ENCODE results near the gene GNAL.

Gene GNAL

DNA sequence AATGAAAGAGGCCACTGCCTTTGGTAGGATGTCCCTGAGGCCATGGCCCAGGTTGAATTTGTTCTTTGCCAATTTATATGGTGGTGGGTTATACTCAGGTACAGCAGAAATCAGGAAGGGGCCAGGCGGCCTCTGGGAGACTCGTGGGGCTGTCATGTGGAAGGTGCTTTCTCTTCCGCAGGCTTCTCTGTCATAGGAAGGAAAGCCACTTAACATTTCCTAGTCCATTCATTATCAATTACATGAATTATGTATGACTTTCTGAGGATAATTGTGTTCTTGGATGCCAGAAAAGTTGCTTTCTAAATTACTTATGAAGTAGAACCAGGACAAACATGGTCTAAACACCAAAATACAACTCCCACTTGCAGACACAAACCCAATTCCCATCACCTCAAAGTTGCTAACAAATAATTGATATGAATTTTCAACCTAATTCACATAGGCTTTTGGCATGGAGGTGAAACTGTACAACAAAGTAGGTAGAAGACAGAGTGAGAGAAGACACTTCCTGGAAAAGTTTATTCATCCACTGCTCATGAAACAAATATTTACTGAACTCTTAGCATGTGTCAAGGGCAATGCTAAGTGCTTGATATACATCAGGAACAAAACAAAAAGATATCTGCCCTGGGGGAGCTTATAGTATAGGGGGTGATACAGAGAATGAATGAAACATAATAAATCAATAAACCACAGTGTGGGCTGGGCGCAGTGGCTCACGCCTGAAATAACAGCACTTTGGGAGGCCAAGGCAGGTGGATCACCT lies 111.7 kb downstream of the GNAL start:
- no peak for TF ChIP-seq TAF1 (IDR thresholded peaks at IDR 0.05; ENCODE audit: borderline replicate concordance, insufficient read depth, low read length)
- TF ChIP-seq, protein P1, sequence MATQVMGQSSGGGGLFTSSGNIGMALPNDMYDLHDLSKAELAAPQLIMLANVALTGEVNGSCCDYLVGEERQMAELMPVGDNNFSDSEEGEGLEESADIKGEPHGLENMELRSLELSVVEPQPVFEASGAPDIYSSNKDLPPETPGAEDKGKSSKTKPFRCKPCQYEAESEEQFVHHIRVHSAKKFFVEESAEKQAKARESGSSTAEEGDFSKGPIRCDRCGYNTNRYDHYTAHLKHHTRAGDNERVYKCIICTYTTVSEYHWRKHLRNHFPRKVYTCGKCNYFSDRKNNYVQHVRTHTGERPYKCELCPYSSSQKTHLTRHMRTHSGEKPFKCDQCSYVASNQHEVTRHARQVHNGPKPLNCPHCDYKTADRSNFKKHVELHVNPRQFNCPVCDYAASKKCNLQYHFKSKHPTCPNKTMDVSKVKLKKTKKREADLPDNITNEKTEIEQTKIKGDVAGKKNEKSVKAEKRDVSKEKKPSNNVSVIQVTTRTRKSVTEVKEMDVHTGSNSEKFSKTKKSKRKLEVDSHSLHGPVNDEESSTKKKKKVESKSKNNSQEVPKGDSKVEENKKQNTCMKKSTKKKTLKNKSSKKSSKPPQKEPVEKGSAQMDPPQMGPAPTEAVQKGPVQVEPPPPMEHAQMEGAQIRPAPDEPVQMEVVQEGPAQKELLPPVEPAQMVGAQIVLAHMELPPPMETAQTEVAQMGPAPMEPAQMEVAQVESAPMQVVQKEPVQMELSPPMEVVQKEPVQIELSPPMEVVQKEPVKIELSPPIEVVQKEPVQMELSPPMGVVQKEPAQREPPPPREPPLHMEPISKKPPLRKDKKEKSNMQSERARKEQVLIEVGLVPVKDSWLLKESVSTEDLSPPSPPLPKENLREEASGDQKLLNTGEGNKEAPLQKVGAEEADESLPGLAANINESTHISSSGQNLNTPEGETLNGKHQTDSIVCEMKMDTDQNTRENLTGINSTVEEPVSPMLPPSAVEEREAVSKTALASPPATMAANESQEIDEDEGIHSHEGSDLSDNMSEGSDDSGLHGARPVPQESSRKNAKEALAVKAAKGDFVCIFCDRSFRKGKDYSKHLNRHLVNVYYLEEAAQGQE (IDR thresholded peaks at IDR 0.05; ENCODE audit: insufficient read depth in 1 of 2, low read depth in 2 of 2, low read length in 2 of 2), result no peak
- no peak for TF ChIP-seq POLR2AphosphoS5 (IDR thresholded peaks at IDR 0.05; ENCODE audit: low read depth, low read length)
- no peak for TF ChIP-seq FOXP2 (optimal IDR thresholded peaks at IDR 0.05; ENCODE audit: borderline replicate concordance, extremely low read depth, extremely low read length, insufficient read depth)
- no peak for TF ChIP-seq SIN3A (IDR thresholded peaks at IDR 0.05; ENCODE audit: borderline replicate concordance, insufficient read depth, low read length)

DNA sequence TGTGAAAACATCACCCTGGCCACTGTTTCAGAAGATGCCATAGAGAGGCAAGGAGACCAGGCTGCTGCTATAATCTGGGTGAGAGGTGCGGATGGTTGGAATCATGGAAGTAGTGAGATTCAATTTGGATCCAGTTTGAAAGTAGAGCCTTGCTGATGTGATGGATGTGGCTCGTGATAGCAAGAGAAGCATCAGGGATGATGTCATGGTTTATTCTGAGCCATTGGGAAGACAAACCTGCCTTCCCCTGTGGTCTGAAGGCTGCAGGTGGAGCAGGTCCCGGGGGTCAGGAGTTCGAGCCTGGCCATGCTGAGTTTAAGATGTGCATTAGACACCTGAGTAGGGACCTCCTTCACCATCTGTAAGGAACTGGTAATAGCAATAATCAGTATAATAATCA lies 112.5 kb downstream of the GNAL start:
- no peak for TF ChIP-seq SIN3A (IDR thresholded peaks at IDR 0.05; ENCODE audit: borderline replicate concordance, insufficient read depth, low read length)
- no peak for TF ChIP-seq TAF1 (IDR thresholded peaks at IDR 0.05; ENCODE audit: borderline replicate concordance, insufficient read depth, low read length)
- TF ChIP-seq POLR2AphosphoS5 (IDR thresholded peaks at IDR 0.05; ENCODE audit: low read depth, low read length), result no peak
- TF ChIP-seq, protein P1 (IDR thresholded peaks at IDR 0.05; ENCODE audit: insufficient read depth in 1 of 2, low read depth in 2 of 2, low read length in 2 of 2), result no peak

DNA sequence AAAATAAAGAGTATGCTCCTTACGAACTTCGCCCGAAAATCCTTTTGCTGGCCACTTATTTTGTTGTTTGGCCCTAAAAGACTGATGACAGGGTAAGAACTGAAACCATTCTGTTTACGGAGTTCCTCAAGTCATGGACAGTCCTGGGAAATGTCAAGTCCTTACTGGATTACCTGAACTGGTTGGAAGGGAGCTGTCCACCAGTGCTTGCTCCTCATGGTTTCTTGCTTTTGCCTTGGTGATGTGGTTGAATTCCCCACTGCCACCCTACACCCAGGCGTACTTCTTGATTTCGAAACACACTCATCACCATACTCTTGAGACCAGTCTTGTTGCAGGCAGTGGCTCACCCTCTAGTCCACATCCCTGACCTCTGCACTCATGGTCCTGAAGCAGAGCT lies 113.1 kb downstream of the GNAL start:
- TF ChIP-seq, protein P1 (IDR thresholded peaks at IDR 0.05; ENCODE audit: insufficient read depth in 1 of 2, low read depth in 2 of 2, low read length in 2 of 2), result 0 out of 4 replicates have a peak, but pooled peaks of 1 of the 2 experiments have one; percentile 52
- no peak for TF ChIP-seq POLR2AphosphoS5 (IDR thresholded peaks at IDR 0.05; ENCODE audit: low read depth, low read length)

DNA sequence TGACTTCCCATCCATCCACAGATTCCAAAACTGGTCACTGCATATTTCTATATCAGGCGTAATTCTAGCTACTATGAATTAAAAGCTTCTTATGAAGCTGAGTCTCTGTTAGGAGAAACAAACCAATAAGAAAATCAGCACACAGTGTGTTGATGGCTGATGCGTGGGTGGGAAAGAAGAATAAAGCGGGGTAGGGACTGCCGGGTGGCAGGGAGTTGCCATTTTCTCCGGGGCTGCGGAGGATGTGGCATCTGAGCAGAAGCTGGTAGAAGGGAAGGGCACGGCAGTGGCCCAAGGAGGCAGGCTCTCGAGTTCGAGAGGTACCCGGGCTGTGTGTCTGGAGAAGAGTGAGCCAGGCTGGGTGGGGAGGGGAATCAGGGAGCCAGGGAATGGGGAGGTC lies 113.5 kb downstream of the GNAL start:
- TF ChIP-seq, protein P1 (IDR thresholded peaks at IDR 0.05; ENCODE audit: insufficient read depth in 1 of 2, low read depth in 2 of 2, low read length in 2 of 2), result no peak
- TF ChIP-seq POLR2AphosphoS5 (IDR thresholded peaks at IDR 0.05; ENCODE audit: low read depth, low read length) (no peak), TAF1 (IDR thresholded peaks at IDR 0.05; ENCODE audit: borderline replicate concordance, insufficient read depth, low read length) (no peak), SIN3A (IDR thresholded peaks at IDR 0.05; ENCODE audit: borderline replicate concordance, insufficient read depth, low read length) (no peak), FOXP2 (optimal IDR thresholded peaks at IDR 0.05; ENCODE audit: borderline replicate concordance, extremely low read depth, extremely low read length, insufficient read depth) (no peak)

DNA sequence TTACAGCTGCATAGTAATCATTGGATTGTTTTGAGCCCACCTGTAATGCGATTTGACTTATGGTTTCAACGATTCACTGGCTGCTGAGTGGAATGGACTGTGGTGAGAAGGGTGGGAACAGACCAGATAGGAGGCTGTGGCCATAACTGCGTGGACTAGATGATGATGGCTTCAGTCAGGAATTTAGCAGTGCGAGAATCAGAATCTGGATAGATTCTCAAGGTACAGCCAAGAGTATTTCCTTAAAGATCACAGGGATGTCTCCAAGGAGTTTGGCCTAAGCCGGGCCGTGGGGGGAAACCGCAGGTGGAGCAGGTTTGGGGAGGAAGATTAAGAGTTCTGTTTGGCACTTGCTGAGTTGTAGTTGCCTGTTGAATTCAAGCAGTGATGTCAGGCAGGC lies 118.2 kb downstream of the GNAL start:
- TF ChIP-seq SIN3A (IDR thresholded peaks at IDR 0.05; ENCODE audit: borderline replicate concordance, insufficient read depth, low read length), result no peak
- no peak for TF ChIP-seq POLR2AphosphoS5 (IDR thresholded peaks at IDR 0.05; ENCODE audit: low read depth, low read length)
